ENCODE measurements around the gene CCNF.

CCNF gene

GRCh38 chr16:2490190-2491105 is 61.2 kb downstream of the CCNF start:
- DNase-seq (ENCODE audit: low read depth): no peak
- no peak for TF ChIP-seq POLR2A (IDR thresholded peaks at IDR 0.05; ENCODE audit: extremely low read depth, insufficient read length)
- TF ChIP-seq MYC (IDR thresholded peaks at IDR 0.05; ENCODE audit: low read depth, low read length): no peak
- TF ChIP-seq CTCF (IDR thresholded peaks at IDR 0.05; ENCODE audit: low read depth, low read length): no peak
- no peak for TF ChIP-seq MAX (IDR thresholded peaks at IDR 0.05; ENCODE audit: low read depth, low read length)
- H3K4me3 ChIP-seq (ENCODE audit: low read depth, low read length): no peak overlapping the region

GRCh38 chr16:2492292-2492691 is 63.0 kb downstream of the CCNF start:
- no peak for DNase-seq (ENCODE audit: low read depth)
- no peak overlapping the region for H3K4me3 ChIP-seq (ENCODE audit: low read depth, low read length)
- TF ChIP-seq CTCF (IDR thresholded peaks at IDR 0.05; ENCODE audit: low read depth, low read length) (no peak), MAX (IDR thresholded peaks at IDR 0.05; ENCODE audit: low read depth, low read length) (no peak), MYC (IDR thresholded peaks at IDR 0.05; ENCODE audit: low read depth, low read length) (no peak), POLR2A (IDR thresholded peaks at IDR 0.05; ENCODE audit: extremely low read depth, insufficient read length) (no peak)

GRCh38 chr16:2493605-2494004 is 64.4 kb downstream of the CCNF start:
- no peak for DNase-seq (ENCODE audit: low read depth)
- H3K4me3 ChIP-seq (ENCODE audit: low read depth, low read length): no peak overlapping the region
- TF ChIP-seq MYC (IDR thresholded peaks at IDR 0.05; ENCODE audit: low read depth, low read length): no peak
- TF ChIP-seq POLR2A (IDR thresholded peaks at IDR 0.05; ENCODE audit: extremely low read depth, insufficient read length): no peak
- TF ChIP-seq CTCF (IDR thresholded peaks at IDR 0.05; ENCODE audit: low read depth, low read length): no peak
- no peak for TF ChIP-seq MAX (IDR thresholded peaks at IDR 0.05; ENCODE audit: low read depth, low read length)

- DNase-seq (ENCODE audit: low read depth): no peak
- TF ChIP-seq POLR2A (IDR thresholded peaks at IDR 0.05; ENCODE audit: extremely low read depth, insufficient read length): no peak
- no peak overlapping the region for H3K4me3 ChIP-seq (ENCODE audit: low read depth, low read length)
These were observed 65.4 kb downstream of the CCNF start for GRCh38 chr16:2494616-2495015.

- no peak overlapping the region for H3K4me3 ChIP-seq (ENCODE audit: low read depth, low read length)
- no peak for TF ChIP-seq MYC (IDR thresholded peaks at IDR 0.05; ENCODE audit: low read depth, low read length)
- no peak for TF ChIP-seq MAX (IDR thresholded peaks at IDR 0.05; ENCODE audit: low read depth, low read length)
- TF ChIP-seq POLR2A (IDR thresholded peaks at IDR 0.05; ENCODE audit: extremely low read depth, insufficient read length): no peak
- TF ChIP-seq CTCF (IDR thresholded peaks at IDR 0.05; ENCODE audit: low read depth, low read length): no peak
- no peak for DNase-seq (ENCODE audit: low read depth)
These were observed 65.8 kb downstream of the CCNF start for GRCh38 chr16:2495041-2495440.

- TF ChIP-seq CTCF (IDR thresholded peaks at IDR 0.05; ENCODE audit: low read depth, low read length) (no peak), MAX (IDR thresholded peaks at IDR 0.05; ENCODE audit: low read depth, low read length) (no peak), MYC (IDR thresholded peaks at IDR 0.05; ENCODE audit: low read depth, low read length) (no peak), POLR2A (IDR thresholded peaks at IDR 0.05; ENCODE audit: extremely low read depth, insufficient read length) (no peak)
- H3K4me3 ChIP-seq (ENCODE audit: low read depth, low read length): no peak overlapping the region
- DNase-seq (ENCODE audit: low read depth): no peak
These were observed 67.2 kb downstream of the CCNF start for GRCh38 chr16:2496223-2497115.
